HG02943 (cell line): ENCODE results near the gene HNMT.
"Not testable (repeated sequence)": the region's sequence is repeated elsewhere in the genome, so short reads cannot be mapped to it uniquely, and the experiment has no call there.

Experiments used
- ATAC-seq: cut with Tn5 transposase; IDR thresholded peaks from one replicate; pipeline ENCODE4 v1.9.1; 2021; ENCODE audit warnings: mild to moderate bottlenecking, low read depth, moderate library complexity; ENCODE audit not compliant: unreplicated experiment

The HNMT gene

DNA sequence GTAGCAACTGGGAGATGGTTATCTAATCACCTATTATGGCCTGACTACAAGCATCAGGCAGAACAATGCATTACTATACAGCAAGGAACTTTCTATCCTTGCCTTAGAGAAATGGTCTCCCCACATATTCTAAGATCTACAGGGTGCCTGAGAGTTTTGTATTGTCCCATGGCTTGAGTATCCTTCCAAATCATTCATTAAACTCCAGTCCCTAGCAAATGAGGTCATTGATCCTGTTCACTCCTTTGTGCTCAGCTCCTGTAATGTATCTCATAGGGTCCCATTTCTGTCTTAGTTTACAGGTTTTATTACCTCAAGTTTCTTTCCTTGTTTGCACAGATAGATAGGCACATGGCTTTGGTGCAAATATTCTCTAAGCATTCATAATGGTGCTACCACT is 9.0 kb downstream of the HNMT start:
- no peak for ATAC-seq

DNA sequence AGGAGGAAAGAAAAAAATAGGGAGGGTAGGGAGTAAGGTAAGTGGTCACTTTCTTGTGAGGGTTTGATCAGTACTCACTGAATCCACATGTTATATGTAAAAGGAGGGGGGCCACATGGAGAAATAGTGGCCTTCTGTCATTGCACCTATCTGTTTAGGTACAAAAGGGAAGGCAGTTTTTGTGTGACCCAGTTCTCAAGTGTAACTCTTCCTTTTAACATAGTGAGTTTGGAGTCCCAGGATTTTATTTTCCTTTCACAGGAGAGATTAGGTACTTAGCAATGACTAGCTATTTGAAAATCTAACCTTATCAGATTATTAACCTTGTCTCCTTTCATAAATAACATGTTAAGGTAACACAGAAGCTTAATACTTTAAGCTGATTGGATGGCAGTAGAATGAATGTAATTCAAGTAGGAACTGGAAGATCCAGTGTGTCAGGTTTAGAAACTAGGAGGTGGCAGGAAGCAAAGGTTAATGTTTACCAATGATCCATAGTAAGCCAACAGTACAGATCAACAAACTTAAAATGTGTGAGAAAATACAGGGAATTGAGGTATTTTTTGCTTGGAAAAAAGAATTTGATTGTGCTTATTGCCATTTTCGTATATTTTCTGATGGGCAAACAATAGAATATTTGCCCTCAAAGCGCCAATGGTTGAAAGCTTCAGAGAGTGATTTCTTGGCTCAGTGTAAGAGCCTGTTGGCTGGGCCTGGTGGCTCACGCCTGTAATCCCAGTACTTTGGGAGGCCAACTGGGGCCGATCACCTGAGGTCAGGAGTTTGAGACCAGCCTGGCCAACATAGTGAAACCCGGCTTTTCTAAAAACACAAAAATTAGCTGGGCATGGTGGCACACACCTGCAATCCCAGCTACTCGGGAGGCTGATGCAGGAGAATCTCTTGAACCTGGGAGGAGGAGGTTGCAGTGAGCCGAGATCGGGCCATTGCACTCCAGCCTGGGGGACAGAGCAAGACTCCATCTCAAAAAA is 11.3 kb downstream of the HNMT start:
- no peak for ATAC-seq

DNA sequence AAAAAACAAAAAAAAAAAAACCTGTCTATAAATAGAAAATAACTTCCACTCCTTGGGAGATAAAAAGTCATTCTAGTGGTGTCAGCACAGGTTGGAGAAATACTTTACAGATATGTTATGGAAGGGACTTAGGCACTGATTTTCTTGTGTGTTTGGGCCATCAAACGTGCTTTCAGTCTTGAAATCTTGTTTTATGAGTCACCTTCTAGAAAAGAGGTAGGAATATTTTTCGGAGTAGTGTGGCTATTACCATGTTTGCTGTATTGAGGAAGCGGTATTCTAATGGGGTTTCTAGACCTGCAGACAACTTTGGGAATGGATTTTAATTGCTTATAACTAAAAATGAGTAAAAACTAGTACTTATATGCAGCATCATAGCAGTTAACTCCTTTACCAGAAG is 12.0 kb downstream of the HNMT start:
- ATAC-seq, result no peak

DNA sequence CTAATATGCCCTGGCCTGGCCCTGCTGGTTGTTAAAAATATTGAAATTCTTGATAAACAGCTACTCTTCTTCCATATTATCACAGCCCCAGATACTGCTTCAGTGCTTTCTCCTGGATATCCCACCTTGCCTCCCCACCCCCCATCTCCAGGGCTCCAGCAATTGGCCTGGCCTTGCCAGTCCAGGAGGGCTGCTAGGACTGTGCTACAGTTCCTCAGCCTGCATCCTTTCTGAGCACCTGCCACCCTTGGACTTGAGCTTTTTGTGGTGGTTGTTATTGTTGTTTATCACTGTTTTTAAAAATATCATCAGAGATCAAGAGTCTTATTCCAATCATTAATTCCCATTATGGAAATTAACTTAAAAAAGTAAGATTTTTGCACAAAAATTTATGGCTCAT is 13.5 kb downstream of the HNMT start:
- no peak for ATAC-seq

DNA sequence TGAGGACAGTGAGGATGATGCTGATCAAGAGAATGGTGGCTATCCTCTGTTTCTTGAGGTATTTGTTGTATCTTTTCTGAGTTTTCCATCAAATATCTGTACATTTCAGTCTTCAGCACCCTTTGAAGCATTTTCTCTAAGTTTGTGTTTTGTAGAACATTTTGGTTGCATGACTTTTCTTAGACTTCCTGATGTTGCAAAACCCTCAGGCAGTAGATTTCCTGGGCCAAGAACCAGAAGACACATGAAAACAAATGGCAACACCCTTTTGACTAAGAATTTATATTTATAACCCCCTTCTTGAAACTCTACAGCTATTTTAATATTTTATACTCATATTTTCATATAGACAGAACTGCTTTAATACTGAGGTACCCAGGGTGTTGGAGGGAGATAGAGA is 16.2 kb downstream of the HNMT start:
- no peak for ATAC-seq

DNA sequence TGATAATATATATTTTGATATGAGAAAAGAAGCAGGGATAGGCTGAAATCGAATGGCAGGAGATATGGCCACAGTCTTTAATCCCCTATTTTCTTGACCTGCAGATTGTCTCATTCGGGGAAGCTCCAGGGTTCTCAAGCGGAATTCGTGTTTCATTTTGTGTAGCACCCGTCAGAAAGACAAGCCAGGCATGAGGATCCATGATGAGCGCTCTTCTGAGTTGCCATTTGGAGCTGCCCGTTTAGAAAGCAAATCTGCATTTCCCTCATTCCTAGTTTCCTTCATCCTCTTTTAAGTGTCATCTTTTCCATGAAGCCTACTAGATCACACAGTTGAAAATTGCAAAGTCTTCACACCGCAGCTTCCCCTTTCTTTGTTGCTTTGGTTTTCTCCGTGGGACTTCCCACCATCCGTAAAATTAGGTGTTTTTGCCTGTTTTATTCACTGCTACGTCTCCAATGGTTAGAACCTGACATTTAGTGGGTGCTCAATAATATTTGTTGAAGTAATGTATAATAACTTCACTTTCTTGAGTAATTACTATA is 16.9 kb downstream of the HNMT start:
- ATAC-seq, result no peak

DNA sequence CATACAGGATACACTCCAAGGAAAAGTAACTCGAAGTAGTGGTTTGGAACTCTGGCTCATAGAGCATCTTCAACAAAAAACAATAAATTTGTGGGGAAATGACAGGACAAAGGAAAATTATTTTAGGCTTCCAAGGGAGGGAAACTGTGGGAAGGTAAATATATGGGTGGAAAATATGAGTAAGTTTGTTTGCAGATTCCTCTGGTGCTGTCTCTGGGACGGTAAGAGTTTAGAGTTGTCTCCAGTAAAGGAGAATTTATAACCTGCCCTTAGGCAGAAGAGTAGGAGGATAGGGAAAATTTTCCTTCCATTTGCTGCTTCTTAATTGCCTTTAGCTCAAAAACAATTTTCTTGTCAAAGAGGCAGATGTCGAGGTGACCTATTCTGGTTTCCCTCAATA is 19.3 kb downstream of the HNMT start:
- ATAC-seq, result no peak

DNA sequence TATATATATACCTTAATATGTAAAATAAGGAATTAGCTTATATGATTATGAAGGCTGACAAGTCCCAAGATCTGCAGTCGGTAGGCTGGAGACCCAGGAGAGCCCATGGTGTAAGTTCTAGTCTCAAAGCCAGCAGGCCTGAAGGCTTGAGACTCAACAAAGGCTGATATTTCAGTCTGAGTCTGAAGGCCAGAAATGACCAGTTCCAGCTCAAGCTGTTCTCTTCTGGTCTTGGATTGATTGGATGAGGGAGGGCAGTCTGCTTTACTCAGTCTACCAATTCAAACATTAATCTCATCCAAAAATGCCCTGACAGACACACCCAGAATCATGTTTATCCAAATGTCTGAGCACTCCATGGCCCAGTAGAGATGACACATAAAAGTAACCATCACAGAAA is 22.0 kb downstream of the HNMT start:
- no peak for ATAC-seq

DNA sequence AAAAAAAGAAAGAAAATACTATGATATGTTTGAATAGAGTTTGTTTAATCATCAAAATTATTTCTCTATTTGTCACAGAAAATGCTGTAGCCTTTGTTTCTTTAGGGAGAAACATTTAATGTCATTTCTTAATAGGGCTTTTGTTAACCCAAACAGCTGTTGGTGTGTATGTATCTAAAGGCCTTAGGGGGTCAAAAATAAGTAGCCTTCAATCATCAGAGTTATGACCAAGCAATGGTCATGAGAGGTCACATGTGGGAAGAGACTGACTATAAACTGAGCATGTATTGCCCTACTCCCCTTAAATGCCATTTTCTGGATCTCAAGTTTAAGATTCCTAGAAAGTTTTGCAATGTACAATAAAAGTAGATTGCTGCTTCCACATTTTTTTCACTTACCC is 22.7 kb downstream of the HNMT start:
- ATAC-seq, result no peak

DNA sequence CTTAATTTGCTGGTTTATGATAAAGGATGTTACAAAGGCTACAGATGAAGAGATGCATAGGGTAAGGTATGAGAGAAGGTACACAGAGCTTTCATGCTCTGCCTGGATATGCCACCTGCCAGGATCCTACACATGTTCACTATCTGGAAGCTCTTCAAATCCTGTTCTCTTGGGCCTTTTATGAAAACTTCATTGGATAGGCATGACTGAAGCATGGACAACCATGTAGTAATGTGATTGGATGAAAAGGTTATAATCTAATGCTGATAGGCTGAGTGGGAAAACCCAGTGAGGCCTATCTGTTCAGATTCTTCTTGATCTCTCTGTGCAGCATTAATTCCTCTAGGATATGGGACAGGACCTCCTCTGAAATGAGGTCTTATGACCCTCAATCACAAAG is 26.8 kb downstream of the HNMT start:
- no peak for ATAC-seq

DNA sequence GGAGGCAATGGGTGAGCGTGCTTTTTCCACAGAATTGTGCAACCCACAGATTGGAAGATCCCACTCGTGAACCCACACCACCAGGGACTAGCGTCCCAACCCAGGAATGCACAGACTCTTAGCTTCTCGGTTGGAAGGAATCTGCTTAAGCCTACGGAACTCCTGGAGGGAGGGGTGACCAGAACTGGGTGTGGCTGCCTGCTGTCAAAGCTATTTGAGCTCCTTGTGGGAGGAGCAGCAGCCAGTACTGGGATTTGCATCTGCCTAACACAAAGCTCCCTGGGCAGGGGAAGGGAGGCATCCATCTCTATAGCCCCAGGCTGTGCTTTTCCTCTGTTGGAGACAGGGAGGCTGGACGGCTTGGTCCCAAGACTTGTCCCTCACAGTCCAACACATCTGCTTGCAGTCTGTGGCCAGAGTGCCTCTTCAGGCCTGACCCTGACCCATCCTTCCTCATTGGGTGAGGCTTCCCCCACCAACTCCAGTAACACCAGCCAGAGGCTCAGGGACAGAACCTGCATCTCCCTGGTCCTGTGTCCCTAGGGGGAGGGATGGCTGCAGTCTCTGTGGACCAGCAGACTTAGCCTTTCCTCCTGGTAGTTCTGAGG is 27.9 kb downstream of the HNMT start:
- no peak for ATAC-seq

DNA sequence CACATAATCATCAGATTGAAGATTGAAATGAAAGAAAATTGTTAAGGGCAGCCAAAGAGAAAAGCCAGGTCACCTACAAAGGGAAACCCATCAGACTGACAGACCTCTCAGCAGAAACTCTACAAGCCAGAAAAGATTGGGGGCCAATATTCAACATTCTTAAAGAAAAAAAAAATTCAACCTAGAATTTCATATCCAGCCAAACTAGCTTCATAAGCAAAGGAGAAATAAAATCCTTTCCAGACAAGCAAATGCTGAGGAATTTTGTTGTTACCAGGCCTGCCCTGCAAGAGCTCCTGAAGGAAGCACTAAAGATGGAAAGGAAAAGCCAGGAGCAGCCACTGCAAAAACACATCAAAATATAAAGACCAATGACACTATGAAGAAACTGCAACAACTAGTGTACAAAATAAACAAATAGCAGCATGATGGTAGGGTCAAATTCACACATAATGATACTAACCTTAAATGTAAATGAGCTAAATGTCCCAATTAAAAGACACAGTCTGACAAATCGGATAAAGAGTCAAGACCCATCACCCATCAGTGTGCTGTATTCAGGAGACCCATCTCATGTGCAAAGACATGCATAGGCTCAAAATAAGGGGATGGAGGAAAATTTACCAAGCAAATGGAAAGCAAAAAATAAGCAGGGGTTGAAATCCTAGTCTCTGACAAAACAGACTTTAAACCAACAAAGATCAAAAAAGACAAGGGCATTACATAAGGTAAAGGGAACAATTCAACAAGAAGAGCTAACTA is 29.6 kb downstream of the HNMT start:
- not testable (repeated sequence) for ATAC-seq

DNA sequence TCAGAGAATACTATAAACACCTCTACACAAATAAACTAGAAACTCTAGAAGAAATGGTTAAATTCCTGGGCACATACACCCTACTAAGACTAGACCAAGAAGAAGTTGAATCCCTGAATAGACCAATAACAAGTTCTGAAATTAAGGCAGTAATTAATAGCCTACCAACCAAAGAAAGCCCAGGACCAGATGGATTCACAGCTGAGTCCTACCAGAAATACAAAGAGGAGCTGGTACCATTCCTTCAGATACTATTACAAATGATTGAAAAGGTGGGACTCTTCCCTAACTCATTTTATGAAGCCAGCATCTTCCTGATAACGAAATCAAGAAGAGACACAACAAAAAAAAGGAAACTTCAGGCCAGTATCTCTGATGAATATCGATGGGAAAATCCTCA is 31.1 kb downstream of the HNMT start:
- not testable (repeated sequence) for ATAC-seq

DNA sequence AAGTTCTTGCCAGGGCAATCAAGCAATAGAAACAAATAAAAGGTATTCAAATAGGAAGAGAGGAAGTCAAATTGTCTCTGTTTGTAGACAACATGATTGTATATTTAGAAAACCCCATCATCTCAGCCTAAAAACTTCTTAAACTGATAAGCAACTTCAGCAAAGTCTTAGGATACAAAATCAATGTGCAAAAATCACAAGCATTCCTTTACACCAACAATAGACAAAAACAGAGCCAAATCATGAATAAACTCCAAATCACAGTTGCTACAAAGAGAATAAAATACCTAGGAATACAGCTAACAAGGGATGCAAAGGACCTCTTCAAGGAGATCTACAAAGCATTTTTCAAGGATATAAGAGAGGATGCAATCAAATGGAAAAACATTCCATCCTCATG is 31.9 kb downstream of the HNMT start:
- not testable (repeated sequence) for ATAC-seq

DNA sequence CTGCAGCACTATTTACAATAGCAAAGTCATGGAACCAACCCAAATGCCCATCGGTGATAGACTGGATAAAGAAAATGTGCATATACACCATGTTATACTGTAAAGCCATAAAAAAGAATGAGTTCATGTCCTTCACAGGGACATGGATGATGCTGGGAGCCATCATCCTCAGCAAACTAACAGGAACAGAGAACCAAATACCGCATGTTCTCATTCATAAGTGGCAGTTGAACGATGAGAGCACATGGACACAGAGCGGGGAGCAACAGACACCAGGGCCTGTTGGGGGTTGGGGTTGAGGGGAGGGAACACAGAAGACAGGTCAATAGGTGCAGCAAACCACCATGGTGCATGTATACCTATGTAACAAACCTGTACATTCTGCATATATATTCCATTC is 33.5 kb downstream of the HNMT start:
- ATAC-seq, result no peak

DNA sequence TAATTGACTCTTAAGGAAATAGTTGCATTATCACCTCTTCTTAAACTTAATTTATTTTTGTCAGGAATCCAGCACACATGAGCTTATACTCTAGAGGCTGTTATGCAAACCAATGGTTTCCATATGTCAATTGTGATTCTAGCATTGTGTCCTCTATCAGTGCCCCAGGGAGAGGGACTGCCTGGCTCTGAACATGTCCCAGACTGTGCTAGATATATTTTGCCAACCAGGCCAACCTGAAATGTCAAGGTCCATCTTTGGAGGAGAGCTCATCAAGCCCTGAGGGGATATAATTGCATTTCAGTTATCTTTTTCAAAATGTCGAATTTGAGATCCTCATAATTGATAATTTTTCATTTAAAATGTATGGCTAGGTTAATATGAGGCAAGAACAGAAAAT is 34.2 kb downstream of the HNMT start:
- no peak for ATAC-seq

DNA sequence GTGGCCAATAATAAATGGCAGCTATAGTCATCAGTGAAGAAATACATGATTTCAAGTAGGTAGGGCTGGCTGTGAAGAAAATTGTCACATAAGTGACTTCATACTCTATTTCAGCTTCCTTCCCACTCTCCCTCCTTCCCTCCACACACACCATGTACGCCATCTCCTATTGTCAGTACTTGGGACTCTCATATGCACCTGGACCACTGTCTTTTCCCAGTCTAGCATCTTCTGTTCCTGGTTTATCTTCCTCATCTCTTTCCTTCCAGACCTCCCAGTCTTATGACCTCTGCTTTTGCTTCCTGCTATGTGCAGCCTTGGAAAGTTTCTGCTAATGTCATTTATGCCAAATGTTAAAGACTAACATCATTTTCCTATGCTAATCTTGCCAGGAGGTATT is 35.0 kb downstream of the HNMT start:
- ATAC-seq, result no peak

DNA sequence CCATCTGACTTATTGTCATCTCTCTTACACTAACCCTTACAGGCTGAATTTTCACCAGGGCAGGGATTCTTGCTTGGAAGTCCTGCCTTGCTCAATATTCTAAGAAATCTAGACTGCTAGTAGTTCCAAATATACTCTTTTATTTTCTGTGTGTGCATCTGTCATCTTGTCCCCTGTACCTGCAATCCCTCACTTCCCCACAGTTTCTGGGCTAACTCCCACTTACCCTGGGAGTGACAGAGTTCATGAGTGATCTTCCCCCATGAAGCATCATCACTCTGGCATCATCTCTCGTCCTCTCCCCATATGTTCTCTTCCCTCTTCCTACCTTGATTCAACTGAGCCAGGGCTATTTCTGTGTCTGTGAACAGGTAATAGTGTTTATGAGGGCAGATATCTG is 35.7 kb downstream of the HNMT start:
- ATAC-seq, result no peak

DNA sequence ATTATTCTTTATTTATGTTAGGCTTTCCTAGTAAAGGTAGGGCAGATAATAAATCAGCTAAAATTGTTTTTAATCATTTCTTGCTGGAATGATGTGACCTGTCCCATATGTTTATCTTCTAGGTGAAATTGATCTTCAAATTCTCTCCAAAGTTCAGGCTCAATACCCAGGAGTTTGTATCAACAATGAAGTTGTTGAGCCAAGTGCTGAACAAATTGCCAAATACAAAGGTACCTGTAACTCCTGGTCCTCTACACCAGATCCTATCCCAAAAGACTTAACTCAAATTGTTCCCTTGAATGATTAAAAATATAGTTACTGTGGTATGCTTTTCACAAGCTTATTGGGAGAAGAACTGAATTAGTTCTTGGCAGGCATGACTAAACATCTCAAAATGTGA is 36.5 kb downstream of the HNMT start:
- ATAC-seq, result no peak

DNA sequence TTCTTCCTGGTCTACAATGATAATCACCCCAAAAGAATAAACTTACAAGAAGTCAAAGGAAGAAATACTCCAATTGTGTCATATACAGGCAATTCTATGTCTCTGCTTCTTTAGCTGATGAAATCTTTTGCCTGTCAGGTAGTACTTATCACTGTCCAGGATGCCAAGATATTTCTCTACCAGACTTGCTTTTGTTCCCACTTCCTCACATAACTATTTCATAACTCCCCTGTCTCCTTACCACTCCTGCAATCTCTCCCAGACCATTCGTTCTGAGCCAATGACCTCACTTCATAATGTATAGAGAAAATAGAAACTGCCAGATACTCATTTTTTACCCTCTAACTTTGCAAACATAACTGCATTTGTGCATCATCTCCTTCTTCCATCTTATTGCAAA is 39.1 kb downstream of the HNMT start:
- ATAC-seq, result no peak

DNA sequence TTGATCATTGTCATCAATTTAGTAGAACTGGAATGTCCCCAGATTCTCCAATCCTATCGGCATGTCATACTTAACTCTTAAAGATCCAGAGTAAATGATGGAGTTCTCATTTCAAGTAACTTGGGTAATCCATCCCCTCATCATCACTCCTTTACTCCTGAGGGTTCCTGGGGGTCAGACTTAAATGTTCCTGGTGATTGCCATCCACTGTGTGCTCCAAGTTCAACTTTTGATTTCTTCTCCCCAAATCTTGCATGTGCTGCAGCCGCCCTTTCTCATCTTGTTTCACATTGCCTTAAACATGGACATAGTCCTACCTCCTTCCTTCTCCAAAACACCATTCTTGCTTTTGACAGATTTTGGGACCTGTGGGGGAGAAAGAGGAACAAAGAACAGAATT is 43.2 kb downstream of the HNMT start:
- no peak for ATAC-seq
